A673 (cell line): ENCODE measurements around the gene ELFN2. TPM values are rescaled to one million over a fixed set of nuclear protein-coding genes. Genes with fewer than 3 reads are reported as not detected.

Source experiments
- BruUV-seq: library from RNA; stranded (reverse); fragments of 400-500 nt; replicated peaks from 2 replicates; lab custom pipeline; 2021; lab: Mats Ljungman, UMichigan
- CTCF ChIA-PET: fragments of 300-600 bp; sonication (Branson Sonifier 250); formaldehyde crosslinking; loops from one replicate; lab custom pipeline; 2022; ENCODE audit warnings: antibody characterized with exemption; lab: Charles Lee
- POLR2A ChIA-PET: fragments of 300-600 bp; sonication (Branson Sonifier 250); formaldehyde crosslinking; loops from one replicate; lab custom pipeline; 2022; ENCODE audit warnings: antibody characterized with exemption; ENCODE audit not compliant: low non-redundant PET; lab: Charles Lee
- DNase-seq: peaks from one replicate; pipeline ENCODE4 v3.0.0-alpha.2; 2015; ENCODE audit warnings: low spot score
- H3K27ac ChIP-seq: fragments of 200-600 bp; sonication (generic); 2 replicates; pipeline ENCODE4 v1.5.1; 2016; ENCODE audit warnings: mixed run types, low read depth, mild to moderate bottlenecking, mixed read lengths, antibody characterized with exemption, low read length; ENCODE audit not compliant: poor library complexity, severe bottlenecking
- H3K27me3 ChIP-seq: fragments of 200-600 bp; sonication (generic); replicated peaks from 2 replicates; pipeline ENCODE4 v1.6.1; 2017; ENCODE audit warnings: mixed run types, low read depth, mild to moderate bottlenecking, mixed read lengths, antibody characterized with exemption, low read length; ENCODE audit not compliant: insufficient read depth, poor library complexity
- H3K36me3 ChIP-seq: fragments of 200-600 bp; sonication (generic); 2 replicates; pipeline ENCODE4 v1.6.1; 2016; ENCODE audit warnings: mixed run types, mild to moderate bottlenecking, mixed read lengths, antibody characterized with exemption, low read length; ENCODE audit not compliant: insufficient read depth, poor library complexity, severe bottlenecking
- H3K4me1 ChIP-seq: fragments of 200-600 bp; sonication (generic); 2 replicates; pipeline ENCODE4 v1.6.1; 2017; ENCODE audit warnings: mixed run types, mild to moderate bottlenecking, mixed read lengths, antibody characterized with exemption, low read length; ENCODE audit not compliant: insufficient read depth, poor library complexity, severe bottlenecking
- H3K4me3 ChIP-seq: fragments of 200-600 bp; sonication (generic); 2 replicates; pipeline ENCODE4 v1.5.1; 2016; ENCODE audit warnings: low read depth, mixed run types, mild to moderate bottlenecking, mixed read lengths, low read length; ENCODE audit not compliant: poor library complexity, severe bottlenecking
- H3K9me3 ChIP-seq: fragments of 200-600 bp; sonication (generic); 2 replicates; pipeline ENCODE4 v1.6.1; 2016; ENCODE audit warnings: mixed run types, low read depth, mild to moderate bottlenecking, mixed read lengths, antibody characterized with exemption, low read length; ENCODE audit not compliant: poor library complexity, severe bottlenecking
- EZH2 ChIP-seq: fragments of 200-600 bp; sonication (generic); IDR thresholded peaks from 2 replicates; pipeline ENCODE4 v1.6.1; 2017; ENCODE audit warnings: borderline replicate concordance, low read depth, mild to moderate bottlenecking, mixed read lengths, antibody characterized with exemption, low read length; ENCODE audit not compliant: poor library complexity, severe bottlenecking
- intact Hi-C: fragments of 100-400 bp; cut with micrococcal nuclease; formaldehyde crosslinking; loops from one replicate; pipeline ENCODE4 v1.10.0; 2022; ENCODE audit not compliant: unreplicated experiment
- total RNA-seq: library from RNA; stranded (reverse); gene quantifications from 2 replicates; pipeline ENCODE4 v1.2.3, GENCODE V29; 2021
- TF ChIP-seq, protein P1 (sequence below): fragments of 300-800, 200-600 bp; sonication (generic); conservative IDR thresholded peaks from 2 replicates; pipeline ENCODE4 v1.5.1; 2017; ENCODE audit warnings: low read depth, mild to moderate bottlenecking, antibody characterized with exemption, low read length, moderate library complexity, mixed read lengths

Gene ELFN2
- total RNA-seq, 1 experiment from 2014 or later, result not detected

DNA sequence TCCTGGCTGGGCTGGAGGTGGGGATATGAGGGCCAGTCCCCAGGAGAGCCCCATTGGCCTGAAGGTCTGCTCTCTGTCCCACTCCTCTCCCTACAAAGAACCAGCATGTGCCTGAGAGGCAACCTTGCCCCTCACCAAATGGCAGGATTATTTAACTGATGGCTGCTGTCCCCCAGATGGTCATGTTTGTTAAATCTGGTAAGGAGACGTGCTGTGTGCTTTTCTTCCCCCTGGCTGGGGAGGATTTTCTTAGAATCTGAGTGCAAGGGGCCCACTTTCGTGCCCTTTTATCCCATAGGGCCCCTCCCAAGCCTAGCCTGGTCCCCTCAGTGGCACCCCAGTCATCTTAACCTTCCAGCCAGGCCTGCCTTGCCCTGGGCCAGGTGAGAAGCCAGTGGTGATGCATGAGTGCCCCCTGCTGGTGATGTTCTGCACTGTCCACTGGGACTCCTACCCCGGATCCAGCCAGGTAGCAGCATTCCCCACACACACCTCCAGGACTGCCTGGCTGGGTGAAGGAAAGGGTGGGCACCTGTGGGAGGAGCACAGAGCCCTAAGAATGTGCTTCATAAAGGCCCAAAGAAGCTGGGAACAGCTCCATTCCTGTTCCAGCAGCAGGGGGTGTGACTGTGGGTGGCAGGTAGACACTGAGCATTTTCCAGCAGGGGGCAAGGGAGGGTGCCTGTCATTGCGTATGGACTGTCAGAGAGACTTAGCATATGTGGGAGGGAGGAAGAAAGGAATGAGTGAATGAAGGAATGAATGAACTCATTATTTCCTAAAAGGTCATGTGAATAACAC is 30.0 kb upstream of the ELFN2 start:
- Histone ChIP-seq H3K27ac (no peak overlapping the region), H3K36me3 (no peaks in the 10 kb centered on the region), H3K4me1 (peaks cover 4% of the 10 kb centered on the region), H3K4me3 (no peak overlapping the region), H3K9me3 (no peaks in the 10 kb centered on the region), H3K27me3 (no peaks in the 10 kb centered on the region)
- BruUV-seq, result no TSS peak
- intact Hi-C loops, result loop anchor here (2.0 to 5.0 kb wide), 2 partner anchors 140 to 190 kb away; no protein-coding TSS in a partner anchor
- ChIA-PET CTCF (no interaction called here), POLR2A (no interaction called here)
- TF ChIP-seq EZH2, result no peak
- TF ChIP-seq, protein P1, sequence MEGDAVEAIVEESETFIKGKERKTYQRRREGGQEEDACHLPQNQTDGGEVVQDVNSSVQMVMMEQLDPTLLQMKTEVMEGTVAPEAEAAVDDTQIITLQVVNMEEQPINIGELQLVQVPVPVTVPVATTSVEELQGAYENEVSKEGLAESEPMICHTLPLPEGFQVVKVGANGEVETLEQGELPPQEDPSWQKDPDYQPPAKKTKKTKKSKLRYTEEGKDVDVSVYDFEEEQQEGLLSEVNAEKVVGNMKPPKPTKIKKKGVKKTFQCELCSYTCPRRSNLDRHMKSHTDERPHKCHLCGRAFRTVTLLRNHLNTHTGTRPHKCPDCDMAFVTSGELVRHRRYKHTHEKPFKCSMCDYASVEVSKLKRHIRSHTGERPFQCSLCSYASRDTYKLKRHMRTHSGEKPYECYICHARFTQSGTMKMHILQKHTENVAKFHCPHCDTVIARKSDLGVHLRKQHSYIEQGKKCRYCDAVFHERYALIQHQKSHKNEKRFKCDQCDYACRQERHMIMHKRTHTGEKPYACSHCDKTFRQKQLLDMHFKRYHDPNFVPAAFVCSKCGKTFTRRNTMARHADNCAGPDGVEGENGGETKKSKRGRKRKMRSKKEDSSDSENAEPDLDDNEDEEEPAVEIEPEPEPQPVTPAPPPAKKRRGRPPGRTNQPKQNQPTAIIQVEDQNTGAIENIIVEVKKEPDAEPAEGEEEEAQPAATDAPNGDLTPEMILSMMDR, result peak; percentile 93
- peak; percentile 54 for DNase-seq

DNA sequence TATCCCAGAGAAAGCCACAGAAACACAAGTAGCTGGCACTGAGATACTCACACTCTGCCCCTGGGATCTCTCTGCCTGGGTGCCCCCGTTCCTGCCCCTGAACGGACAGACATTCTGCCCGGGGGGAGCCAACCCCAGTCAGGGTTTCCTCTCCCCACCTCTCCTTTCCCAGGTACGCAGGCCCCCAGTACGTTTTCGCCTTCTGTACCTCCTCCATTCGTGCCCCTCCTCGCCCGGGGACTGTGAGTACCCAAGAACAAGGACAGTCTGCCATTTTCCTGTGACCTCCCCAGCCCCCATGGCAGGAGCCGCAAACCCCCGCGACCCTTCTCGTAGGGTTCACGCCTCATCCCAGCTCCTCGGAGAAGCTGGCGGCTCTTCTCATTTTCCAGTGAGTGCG is 29.1 kb upstream of the ELFN2 start:
- no peaks in the 10 kb centered on the region for H3K36me3 ChIP-seq
- H3K27me3 ChIP-seq, result no peaks in the 10 kb centered on the region
- no peak for DNase-seq
- no peak overlapping the region for H3K27ac ChIP-seq
- H3K9me3 ChIP-seq, result no peaks in the 10 kb centered on the region
- BruUV-seq, result no TSS peak
- H3K4me1 ChIP-seq, result peaks cover 4% of the 10 kb centered on the region
- no peak overlapping the region for H3K4me3 ChIP-seq
- ChIA-PET POLR2A (no interaction called here), CTCF (interaction anchor here (0.7 kb wide), 1 partner anchor 136 kb away, joined by 15 read pairs; no protein-coding TSS in a partner anchor)
- TF ChIP-seq, protein P1, result no peak
- no peak for TF ChIP-seq EZH2
- intact Hi-C loops, result loop anchor here (2.0 to 5.0 kb wide), 2 partner anchors 140 to 189 kb away; no protein-coding TSS in a partner anchor

DNA sequence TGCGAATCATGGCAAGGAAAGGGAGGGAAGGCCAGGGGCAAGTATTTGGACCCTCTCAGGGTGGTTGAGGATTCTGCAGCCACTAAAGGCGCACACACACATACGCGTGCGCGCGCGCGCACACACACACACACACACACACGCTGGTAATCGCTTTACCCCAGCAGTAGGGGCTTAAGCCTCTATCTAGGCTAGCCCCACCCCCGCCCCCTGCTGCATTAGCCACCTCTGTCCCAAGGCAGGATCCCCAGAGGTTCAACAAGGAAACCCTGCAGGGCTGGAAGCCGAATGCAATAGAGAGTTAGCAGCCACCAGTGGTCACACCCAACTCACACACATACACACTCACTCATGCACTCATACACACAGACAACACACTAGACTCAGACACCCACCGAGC is 28.6 kb upstream of the ELFN2 start:
- peaks cover 4% of the 10 kb centered on the region for H3K4me1 ChIP-seq
- TF ChIP-seq EZH2, result no peak
- TF ChIP-seq, protein P1, result no peak
- no peak overlapping the region for H3K27ac ChIP-seq
- H3K36me3 ChIP-seq, result no peaks in the 10 kb centered on the region
- CTCF ChIA-PET, result no interaction called here
- H3K4me3 ChIP-seq, result no peak overlapping the region
- no peaks in the 10 kb centered on the region for H3K9me3 ChIP-seq
- BruUV-seq, result no TSS peak
- DNase-seq, result peak; percentile 32
- intact Hi-C loops, result loop anchor here (2.0 to 5.0 kb wide), 2 partner anchors 139 to 189 kb away; no protein-coding TSS in a partner anchor
- no peaks in the 10 kb centered on the region for H3K27me3 ChIP-seq
- POLR2A ChIA-PET, result no interaction called here
